Esophagus muscularis mucosa (tissue), 4 donors: Measurements from ENCODE around the gene BMP6. TPM values are rescaled to one million over a fixed set of nuclear protein-coding genes. Genes with fewer than 3 reads are reported as not detected.

Experiments
- DNase-seq: peaks from one replicate; pipeline ENCODE4 v3.0.0-alpha.2; 2017; ENCODE audit errors: extremely low spot score
- H3K27ac ChIP-seq, 4 donors: fragments of 200-600 bp; sonication (generic); replicated peaks in 1 of 4; 1 replicate in 3 of 4; 2 replicates in 1 of 4; pipeline ENCODE4 v1.5.1; 2016 to 2019; ENCODE audit warnings: mild to moderate bottlenecking in 1 of 4
- H3K27me3 ChIP-seq, 4 donors: fragments of 200-600 bp; sonication (generic); one replicate each; pipeline versions ENCODE4 v1.5.1 to v1.6.0; 2016 to 2019
- H3K36me3 ChIP-seq, 4 donors: fragments of 200-600 bp; sonication (generic); one replicate each; pipeline ENCODE4 v1.5.1; 2016 to 2019
- H3K4me1 ChIP-seq, 4 donors: fragments of 200-600 bp; sonication (generic); one replicate each; pipeline ENCODE4 v1.5.1; 2016 to 2019
- H3K4me3 ChIP-seq, 4 donors: fragments of 200-600 bp; sonication (generic); 1 replicate in 2 of 4; 2 replicates in 2 of 4; pipeline ENCODE4 v1.5.1; 2016 to 2019; ENCODE audit warnings: mild to moderate bottlenecking in 4 of 4, moderate library complexity in 1 of 4
- H3K9me3 ChIP-seq, 4 donors: fragments of 200-600 bp; sonication (generic); 1 replicate in 3 of 4; 2 replicates in 1 of 4; pipeline ENCODE4 v1.5.1; 2016 to 2019
- EP300 ChIP-seq: sonication (generic); formaldehyde crosslinking; IDR thresholded peaks from one replicate; pipeline ENCODE4 v1.6.1; 2017; ENCODE audit warnings: antibody characterized with exemption
- POLR2A ChIP-seq: fragments of 450-650 bp; IDR thresholded peaks from one replicate; pipeline ENCODE4 v1.6.1; 2017; ENCODE audit warnings: antibody characterized with exemption, moderate library complexity, mild to moderate bottlenecking, low read depth
- POLR2AphosphoS5 ChIP-seq, 2 donors: sonication (generic); formaldehyde crosslinking; IDR thresholded peaks; one replicate each; pipeline ENCODE4 v1.6.1; 2017; ENCODE audit warnings: antibody characterized with exemption in 2 of 2
- WGBS: methylation state at CpG from one replicate; pipeline ENCODE4 v1.1.5; 2018; 5-methylcytosine and 5-hydroxymethylcytosine counted together
- intact Hi-C: fragments of 100-400 bp; cut with DNase I; formaldehyde crosslinking; loops from one replicate; pipeline ENCODE4 v1.15.1; 2023
- total RNA-seq, 4 donors: library from RNA; depleted of rRNA; stranded (reverse); fragments of >200 nt; gene quantifications; one replicate each; pipeline versions ENCODE4 v1.1.0 to v1.2.1, GENCODE V29; 2016
- TF ChIP-seq, protein P1 (sequence below), 3 experiments: fragments of 200-600 bp in 2 of 3; fragments of 450-650 bp in 1 of 3; sonication (generic) in 2 of 3; IDR thresholded peaks; one replicate each; pipeline ENCODE4 v1.5.1; 2017 to 2019; ENCODE audit warnings: antibody characterized with exemption in 3 of 3, mild to moderate bottlenecking in 2 of 3, moderate library complexity in 1 of 3

BMP6 gene
- total RNA-seq, 4 donors from 2014 or later: 5.1 to 10.0 (median 6.9) TPM

DNA sequence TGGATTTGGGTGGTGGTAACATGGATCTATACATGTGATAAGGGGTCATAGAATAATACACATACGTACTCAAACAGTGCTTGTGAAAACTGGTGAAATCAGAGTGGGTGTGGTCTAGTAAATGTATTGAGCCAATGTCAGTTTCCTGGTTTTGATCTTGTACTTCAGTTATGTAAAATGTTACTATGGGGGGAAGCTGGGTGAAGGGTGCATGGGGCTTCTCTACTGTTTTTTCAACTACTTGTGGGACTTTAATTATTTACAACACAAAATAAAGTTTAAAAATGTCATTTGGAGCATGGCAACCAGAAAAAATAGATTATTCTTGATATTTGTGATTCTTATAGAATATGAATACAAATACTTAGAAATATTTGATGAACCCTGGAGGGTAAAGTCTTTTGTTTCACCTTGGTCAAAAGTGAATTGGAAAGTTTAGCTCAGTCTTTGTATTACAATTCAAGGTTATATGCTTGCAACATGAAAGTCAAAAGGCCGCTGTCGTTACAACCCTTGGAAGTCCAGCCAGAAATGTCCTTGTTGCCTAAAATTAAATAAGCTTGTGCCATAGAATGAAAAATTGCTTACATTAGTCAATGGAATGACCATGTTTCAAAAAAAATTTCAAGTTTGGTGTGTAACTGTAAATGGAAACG is 110.6 kb downstream of the BMP6 start:
- H3K4me3 ChIP-seq: no peak overlapping the region
- no peaks in the 10 kb centered on the region for H3K27me3 ChIP-seq
- WGBS: 92% methylated on average over 4 of the region's 4 CpGs
- H3K4me1 ChIP-seq: no peaks in the 10 kb centered on the region
- TF ChIP-seq POLR2A: no peak
- TF ChIP-seq POLR2AphosphoS5 (IDR thresholded peaks at IDR 0.05): no peak
- TF ChIP-seq, protein P1, sequence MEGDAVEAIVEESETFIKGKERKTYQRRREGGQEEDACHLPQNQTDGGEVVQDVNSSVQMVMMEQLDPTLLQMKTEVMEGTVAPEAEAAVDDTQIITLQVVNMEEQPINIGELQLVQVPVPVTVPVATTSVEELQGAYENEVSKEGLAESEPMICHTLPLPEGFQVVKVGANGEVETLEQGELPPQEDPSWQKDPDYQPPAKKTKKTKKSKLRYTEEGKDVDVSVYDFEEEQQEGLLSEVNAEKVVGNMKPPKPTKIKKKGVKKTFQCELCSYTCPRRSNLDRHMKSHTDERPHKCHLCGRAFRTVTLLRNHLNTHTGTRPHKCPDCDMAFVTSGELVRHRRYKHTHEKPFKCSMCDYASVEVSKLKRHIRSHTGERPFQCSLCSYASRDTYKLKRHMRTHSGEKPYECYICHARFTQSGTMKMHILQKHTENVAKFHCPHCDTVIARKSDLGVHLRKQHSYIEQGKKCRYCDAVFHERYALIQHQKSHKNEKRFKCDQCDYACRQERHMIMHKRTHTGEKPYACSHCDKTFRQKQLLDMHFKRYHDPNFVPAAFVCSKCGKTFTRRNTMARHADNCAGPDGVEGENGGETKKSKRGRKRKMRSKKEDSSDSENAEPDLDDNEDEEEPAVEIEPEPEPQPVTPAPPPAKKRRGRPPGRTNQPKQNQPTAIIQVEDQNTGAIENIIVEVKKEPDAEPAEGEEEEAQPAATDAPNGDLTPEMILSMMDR (IDR thresholded peaks at IDR 0.05): no peak
- TF ChIP-seq EP300: no peak
- H3K9me3 ChIP-seq: no peaks in the 10 kb centered on the region
- peak; percentile 31 for DNase-seq
- H3K27ac ChIP-seq: no peak overlapping the region
- no peaks in the 10 kb centered on the region for H3K36me3 ChIP-seq
- intact Hi-C loops: no loop called here

DNA sequence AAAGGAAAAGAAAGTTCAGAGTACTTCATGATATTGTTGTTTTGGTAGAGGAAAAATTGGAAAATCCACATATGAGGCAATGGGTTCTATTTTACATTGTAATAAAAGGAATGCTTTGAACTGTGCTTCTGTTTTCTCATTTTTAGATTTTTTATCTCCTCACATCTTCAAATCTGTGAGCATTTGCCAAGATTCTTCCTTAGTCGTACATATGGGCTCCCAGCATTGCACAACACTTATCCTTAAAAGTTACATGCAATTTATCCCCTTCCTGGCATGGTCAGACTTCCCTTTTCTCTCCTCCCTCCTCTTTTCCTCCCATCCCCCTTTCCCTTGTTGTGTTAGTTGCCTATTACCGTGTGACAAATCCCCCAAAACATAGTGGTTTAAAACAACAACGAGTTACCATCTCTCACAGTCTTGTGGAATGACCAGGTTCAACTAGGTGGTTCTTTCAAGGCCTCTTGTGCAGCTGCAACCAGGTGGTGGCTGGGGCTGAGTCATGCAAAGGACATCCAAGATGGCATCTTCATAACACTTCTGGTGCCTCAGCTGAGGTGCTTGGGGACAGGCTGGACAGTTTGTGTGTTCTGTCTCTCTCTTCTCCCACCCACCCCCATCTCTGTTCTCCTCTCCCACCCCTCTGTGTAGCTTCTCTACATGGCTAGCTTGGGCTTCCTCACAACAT is 116.0 kb downstream of the BMP6 start:
- H3K27ac ChIP-seq: no peak overlapping the region
- intact Hi-C loops: no loop called here
- WGBS: 69% methylated on average over 3 of the region's 3 CpGs
- no peaks in the 10 kb centered on the region for H3K27me3 ChIP-seq
- TF ChIP-seq POLR2A (no peak), POLR2AphosphoS5 (IDR thresholded peaks at IDR 0.05) (no peak), EP300 (no peak)
- TF ChIP-seq, protein P1 (IDR thresholded peaks at IDR 0.05): no peak
- H3K9me3 ChIP-seq: no peaks in the 10 kb centered on the region
- H3K36me3 ChIP-seq: no peaks in the 10 kb centered on the region
- no peak overlapping the region for H3K4me3 ChIP-seq
- peaks cover 0 to 5% (median 0%) of the 10 kb centered on the region in 4 donors for H3K4me1 ChIP-seq
- DNase-seq: no peak

DNA sequence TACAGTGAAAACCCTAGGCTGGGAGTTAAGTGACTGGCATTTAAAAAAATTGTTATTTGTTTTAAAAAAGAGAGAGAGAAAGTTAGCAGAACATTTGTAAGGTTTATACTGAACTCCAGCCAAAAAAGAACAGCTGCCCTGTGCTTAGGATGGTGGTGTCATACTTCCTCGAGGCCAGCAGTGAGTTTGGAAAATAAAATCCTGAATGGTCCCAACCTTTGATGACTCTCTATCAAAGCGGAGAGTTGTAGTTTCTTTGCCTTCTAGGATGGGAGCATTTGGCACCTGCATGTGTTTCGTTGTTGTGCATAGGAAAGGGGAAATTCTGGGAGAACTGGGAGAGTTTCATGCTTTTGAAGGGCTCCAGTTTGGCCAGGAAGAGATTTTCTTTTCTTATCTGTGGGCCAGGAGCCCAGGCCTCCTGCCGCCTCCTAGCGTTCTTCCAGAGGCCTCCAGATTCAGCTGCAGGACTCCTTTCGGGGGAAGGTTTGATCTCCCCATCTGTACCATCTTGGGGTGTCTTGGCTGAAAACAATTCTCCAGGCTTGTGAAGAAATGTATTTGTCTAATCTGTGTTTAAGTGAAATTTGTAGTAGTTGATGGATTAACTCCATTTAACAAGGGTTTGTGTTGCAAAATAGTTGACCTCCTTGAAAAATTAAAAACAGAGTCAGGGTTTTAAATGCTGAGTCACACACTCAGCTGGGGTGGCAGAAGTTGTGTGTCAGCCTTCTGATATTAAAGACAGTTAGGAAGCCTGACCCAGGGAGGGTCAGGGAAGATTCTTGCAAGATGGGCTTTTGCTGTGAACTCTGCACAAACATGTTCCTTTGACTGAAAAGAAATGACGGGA is 121.3 kb downstream of the BMP6 start:
- peaks cover 0 to 5% (median 0%) of the 10 kb centered on the region in 4 donors for H3K4me1 ChIP-seq
- H3K27me3 ChIP-seq: no peaks in the 10 kb centered on the region
- TF ChIP-seq POLR2AphosphoS5 (IDR thresholded peaks at IDR 0.05) (no peak), POLR2A (no peak), EP300 (no peak)
- TF ChIP-seq, protein P1 (IDR thresholded peaks at IDR 0.05): no peak
- no peak for DNase-seq
- intact Hi-C loops: no loop called here
- no peaks in the 10 kb centered on the region for H3K36me3 ChIP-seq
- WGBS: 65% methylated on average over 7 of the region's 7 CpGs
- no peak overlapping the region for H3K4me3 ChIP-seq
- H3K9me3 ChIP-seq: peaks cover 0 to 18% (median 11%) of the 10 kb centered on the region in 4 donors
- H3K27ac ChIP-seq: no peak overlapping the region

DNA sequence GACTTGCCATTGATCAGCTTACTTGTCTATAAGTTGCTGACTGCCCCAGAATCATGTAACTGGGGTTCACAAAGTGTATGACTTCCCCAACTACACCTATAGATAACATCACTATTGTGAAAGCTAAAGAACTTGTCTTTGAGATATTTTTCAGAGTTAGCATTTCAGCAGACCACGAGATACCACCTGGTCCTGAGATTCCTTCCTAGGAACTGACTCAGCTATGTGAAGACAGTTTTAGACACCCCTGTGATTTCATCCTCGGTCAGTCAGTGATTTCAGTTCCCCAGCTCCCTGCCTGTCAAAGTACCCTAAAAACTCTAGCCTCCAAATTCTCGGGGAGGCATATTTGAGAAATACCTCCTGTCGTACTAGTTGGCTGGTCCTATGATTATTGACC is 122.3 kb downstream of the BMP6 start:
- no peak for DNase-seq
- H3K4me3 ChIP-seq: no peak overlapping the region
- no peaks in the 10 kb centered on the region for H3K27me3 ChIP-seq
- intact Hi-C loops: no loop called here
- no peak for TF ChIP-seq POLR2AphosphoS5 (IDR thresholded peaks at IDR 0.05)
- TF ChIP-seq EP300: no peak
- TF ChIP-seq, protein P1 (IDR thresholded peaks at IDR 0.05): no peak
- TF ChIP-seq POLR2A: no peak
- peaks cover 0 to 5% (median 0%) of the 10 kb centered on the region in 4 donors for H3K4me1 ChIP-seq
- H3K9me3 ChIP-seq: peaks cover 0 to 24% (median 13%) of the 10 kb centered on the region in 4 donors
- 82% methylated on average over 4 of the region's 4 CpGs for WGBS
- no peaks in the 10 kb centered on the region for H3K36me3 ChIP-seq
- H3K27ac ChIP-seq: no peak overlapping the region
